ENCODE results near the gene KIAA1755.

GRCh38 chr20:38267296-38267695 lies 6.8 kb upstream of the KIAA1755 start:
- no peak for TF ChIP-seq JUN (IDR thresholded peaks at IDR 0.05; ENCODE audit: borderline replicate concordance, low read depth, low read length)
- TF ChIP-seq JUN (CRISPR knock-in tag; IDR thresholded peaks at IDR 0.05; ENCODE audit: borderline replicate concordance) = no peak
- TF ChIP-seq, protein P1, sequence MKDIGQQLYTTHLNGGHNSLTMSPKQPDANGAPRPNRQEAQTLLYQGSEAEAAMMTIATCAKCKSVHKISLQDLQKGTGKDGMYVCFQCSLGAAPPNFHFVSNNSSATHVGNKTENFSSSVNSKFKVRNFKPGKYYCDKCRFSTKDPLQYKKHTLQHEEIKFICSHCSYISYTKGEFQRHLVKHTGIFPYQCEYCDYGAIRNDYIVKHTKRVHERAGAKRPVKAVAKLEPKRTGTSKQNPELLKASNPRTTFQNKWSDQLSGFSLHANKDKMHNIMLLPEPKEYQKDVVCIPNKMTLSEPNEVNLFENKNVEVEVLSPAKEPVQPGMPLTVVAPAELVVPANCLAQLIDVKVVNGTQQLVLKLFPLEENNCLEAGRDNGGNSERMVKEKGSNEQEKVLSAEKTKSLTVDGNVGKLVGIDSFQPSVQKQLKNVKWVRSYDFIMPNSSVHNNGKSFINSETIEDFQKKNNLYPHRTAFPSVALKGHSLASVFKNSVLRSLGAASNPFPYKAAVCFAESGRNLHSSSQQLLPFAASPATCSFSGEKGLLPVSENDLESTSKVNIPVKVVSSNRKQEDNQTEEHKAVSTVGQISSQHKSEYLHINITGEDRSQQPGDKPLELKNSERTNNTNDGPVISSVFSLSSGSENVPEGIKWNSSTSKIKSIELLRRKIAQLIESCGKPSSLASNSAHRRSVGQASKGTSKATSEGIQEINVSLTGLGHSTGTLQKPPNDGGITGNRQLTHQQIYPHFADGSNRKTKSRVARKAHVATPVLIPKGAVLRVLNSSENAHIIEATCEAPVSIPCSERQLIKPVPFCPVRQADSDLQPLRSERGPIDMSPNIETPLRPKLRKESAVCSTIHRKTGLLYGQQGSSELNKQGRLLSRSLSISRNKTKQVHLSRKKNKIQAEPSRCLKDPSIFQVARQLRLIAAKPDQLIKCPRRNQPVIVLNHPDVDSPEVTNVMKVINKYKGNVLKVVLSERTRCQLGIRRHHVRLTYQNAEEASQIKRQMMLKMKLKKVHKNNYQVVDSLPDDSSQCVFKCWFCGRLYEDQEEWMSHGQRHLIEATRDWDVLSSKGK (CRISPR knock-in tag; IDR thresholded peaks at IDR 0.05) = no peak
- TF ChIP-seq ATF7 (IDR thresholded peaks at IDR 0.05) = no peak
- TF ChIP-seq FOS (IDR thresholded peaks at IDR 0.05; ENCODE audit: extremely low read depth, insufficient read length) = no peak
- TF ChIP-seq SAFB2 (IDR thresholded peaks at IDR 0.05; ENCODE audit: borderline replicate concordance, low read depth, low read length, severe bottlenecking) = no peak
- TF ChIP-seq, protein P2, sequence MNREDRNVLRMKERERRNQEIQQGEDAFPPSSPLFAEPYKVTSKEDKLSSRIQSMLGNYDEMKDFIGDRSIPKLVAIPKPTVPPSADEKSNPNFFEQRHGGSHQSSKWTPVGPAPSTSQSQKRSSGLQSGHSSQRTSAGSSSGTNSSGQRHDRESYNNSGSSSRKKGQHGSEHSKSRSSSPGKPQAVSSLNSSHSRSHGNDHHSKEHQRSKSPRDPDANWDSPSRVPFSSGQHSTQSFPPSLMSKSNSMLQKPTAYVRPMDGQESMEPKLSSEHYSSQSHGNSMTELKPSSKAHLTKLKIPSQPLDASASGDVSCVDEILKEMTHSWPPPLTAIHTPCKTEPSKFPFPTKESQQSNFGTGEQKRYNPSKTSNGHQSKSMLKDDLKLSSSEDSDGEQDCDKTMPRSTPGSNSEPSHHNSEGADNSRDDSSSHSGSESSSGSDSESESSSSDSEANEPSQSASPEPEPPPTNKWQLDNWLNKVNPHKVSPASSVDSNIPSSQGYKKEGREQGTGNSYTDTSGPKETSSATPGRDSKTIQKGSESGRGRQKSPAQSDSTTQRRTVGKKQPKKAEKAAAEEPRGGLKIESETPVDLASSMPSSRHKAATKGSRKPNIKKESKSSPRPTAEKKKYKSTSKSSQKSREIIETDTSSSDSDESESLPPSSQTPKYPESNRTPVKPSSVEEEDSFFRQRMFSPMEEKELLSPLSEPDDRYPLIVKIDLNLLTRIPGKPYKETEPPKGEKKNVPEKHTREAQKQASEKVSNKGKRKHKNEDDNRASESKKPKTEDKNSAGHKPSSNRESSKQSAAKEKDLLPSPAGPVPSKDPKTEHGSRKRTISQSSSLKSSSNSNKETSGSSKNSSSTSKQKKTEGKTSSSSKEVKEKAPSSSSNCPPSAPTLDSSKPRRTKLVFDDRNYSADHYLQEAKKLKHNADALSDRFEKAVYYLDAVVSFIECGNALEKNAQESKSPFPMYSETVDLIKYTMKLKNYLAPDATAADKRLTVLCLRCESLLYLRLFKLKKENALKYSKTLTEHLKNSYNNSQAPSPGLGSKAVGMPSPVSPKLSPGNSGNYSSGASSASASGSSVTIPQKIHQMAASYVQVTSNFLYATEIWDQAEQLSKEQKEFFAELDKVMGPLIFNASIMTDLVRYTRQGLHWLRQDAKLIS (CRISPR knock-in tag; IDR thresholded peaks at IDR 0.05) = no peak
- no peak for TF ChIP-seq ETS1 (conservative IDR thresholded peaks at IDR 0.05; ENCODE audit: control insufficient read depth, low read depth, low read length)
- no peak for TF ChIP-seq CTCF (IDR thresholded peaks at IDR 0.05 in 2 of 3, conservative IDR thresholded peaks at IDR 0.05 in 1 of 3; ENCODE audit: insufficient read depth in 2 of 3, low read depth in 1 of 3, low read length in 3 of 3)
- no peak for TF ChIP-seq YY1 (IDR thresholded peaks at IDR 0.05; ENCODE audit: borderline replicate concordance in 1 of 3, control insufficient read depth in 1 of 3, extremely low read depth in 1 of 3, insufficient read depth in 3 of 3, insufficient read length in 1 of 3, insufficient replicate concordance in 2 of 3, low read depth in 1 of 3, low read length in 2 of 3)
- TF ChIP-seq ZBTB8A (IDR thresholded peaks at IDR 0.05; ENCODE audit: partially characterized antibody) = no peak
- no peak for TF ChIP-seq ZBTB7A (IDR thresholded peaks at IDR 0.05; ENCODE audit: borderline replicate concordance, control insufficient read depth, low read depth, low read length)
- no peak for TF ChIP-seq KAT8 (IDR thresholded peaks at IDR 0.05; ENCODE audit: low read depth)

Measured in K562 (cell line).